CD4-positive, alpha-beta T cell treated with Interleukin-15 for 1 hour (primary cell): ENCODE results near the gene NCOA6.
A peak's percentile ranks its signal among the peaks of the same experiment; 100 is the strongest.
"Not testable (repeated sequence)": the region's sequence is repeated elsewhere in the genome, so short reads cannot be mapped to it uniquely, and the experiment has no call there.

Source experiments
- DNase-seq: peaks from one replicate; pipeline ENCODE4 v3.0.0-alpha.2; 2020

NCOA6 gene

DNA sequence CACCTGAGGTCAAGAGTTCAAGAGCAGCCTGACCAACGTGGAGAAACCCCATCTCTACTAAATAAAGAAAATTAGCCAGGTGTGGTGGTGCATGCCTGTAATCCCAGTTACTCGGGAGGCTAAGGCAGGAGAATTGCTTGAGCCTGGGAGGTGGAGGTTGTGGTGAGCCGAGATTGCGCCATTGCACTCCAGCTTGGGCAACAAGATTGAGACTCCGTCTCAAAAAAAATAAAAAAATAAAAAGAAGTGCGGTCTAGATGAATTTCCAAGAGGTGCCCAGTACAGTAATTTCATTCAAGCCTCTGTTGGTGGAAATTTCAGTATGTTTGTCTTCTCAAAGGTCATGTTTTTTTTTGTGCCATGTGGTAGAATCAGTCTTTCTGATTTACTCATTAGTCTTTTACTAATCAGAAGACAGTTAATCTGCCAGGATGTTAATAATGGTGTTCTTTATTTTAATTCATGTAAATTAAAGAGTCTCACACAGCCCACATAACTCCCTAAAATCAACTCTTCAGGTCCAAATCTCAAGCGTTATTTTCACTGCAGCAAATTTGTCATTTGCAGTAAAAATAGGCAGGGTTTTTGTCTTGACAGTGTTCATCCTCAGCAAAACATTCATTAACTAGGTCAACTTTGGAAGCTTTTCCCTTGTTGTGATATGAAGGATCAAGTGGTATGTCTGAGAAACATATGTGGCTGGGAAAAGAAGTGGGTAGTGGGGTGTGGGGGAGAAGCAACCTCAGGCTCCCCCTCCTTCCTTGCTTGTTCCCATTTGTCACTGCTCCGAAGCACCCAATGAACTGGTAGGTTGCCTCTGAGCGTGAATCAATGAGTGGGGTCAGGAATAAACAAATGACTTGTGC is 108.0 kb downstream of the NCOA6 start:
- no peak for DNase-seq

DNA sequence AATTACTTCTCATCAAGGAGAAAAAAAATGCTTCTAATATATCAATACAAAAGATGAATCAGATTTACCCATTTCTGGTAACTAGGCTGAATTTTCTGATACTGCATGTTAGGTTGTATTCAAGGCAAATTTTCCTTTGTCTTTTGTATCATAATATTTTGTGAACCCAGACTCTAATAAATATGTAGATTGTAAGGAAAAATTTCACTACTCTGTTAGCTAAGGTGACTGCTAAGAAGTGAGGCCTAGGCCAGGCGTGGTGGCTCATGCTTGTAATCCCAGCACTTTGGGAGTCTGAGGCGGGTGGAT is 108.6 kb downstream of the NCOA6 start:
- no peak for DNase-seq

- no peak for DNase-seq
These were observed 110.1 kb downstream of the NCOA6 start for GRCh38 chr20:34715384-34715783.

DNA sequence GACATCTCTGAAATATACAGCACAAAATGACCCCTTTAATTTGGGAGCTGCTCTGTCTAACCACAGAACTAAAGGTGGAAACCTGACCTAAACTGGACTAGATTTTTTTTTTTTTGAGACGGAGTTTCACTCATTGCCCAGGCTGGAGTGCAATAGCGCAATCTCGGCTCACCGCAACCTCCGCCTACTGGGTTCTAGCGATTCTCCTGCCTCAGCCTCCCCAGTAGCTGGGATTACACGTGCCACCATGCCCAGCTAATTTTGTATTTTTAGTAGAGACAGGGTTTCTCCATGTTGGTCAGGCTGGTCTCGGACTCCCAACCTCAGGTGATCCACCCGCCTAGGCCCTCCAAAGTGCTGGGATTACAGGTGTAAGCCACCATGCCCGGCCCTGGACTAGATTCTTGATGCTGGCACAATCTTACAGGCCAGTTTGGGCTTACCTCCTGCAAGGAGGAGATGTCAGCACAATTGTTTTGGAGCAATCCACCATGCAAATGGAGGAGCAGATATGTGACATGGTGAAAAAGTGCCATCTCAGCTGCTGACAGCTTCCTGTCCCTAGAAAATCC is 111.4 kb downstream of the NCOA6 start:
- DNase-seq = not testable (repeated sequence)

- no peak for DNase-seq
These were observed 112.1 kb downstream of the NCOA6 start for GRCh38 chr20:34713194-34713943.

- no peak for DNase-seq
These were observed 112.8 kb downstream of the NCOA6 start for GRCh38 chr20:34712525-34713192.

DNA sequence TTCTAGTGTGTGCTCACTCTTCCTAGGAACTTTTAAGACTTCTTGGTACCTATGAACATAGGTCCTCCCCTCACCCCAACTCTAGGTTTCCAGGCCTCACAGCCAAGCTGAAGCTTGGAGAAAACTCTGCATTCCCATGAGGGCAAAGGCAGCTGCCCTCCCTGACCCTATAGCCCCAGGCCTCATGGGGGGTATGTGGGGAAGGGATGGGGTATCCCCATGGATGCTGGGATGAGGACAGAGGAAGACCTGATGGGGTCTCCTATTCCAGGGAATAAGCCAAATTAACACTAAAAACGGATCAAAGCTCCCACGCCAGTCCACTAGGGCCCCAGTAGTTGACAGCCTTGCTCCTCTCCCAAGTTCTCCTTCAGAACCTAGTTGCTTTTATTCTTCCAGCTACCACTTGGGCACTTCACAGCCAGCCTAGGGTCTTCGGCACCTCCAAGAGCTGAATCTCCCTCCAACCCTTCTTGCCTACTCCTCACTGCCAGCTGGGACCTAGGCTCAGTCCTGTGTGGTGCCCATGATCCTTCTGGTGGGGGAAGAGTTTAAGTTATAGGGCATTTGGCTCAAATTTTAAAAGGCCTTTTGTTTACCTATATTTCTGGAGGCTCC is 113.5 kb downstream of the NCOA6 start:
- no peak for DNase-seq

- peak; percentile 20 for DNase-seq
These were observed 114.4 kb downstream of the NCOA6 start for GRCh38 chr20:34710861-34711574.

DNA sequence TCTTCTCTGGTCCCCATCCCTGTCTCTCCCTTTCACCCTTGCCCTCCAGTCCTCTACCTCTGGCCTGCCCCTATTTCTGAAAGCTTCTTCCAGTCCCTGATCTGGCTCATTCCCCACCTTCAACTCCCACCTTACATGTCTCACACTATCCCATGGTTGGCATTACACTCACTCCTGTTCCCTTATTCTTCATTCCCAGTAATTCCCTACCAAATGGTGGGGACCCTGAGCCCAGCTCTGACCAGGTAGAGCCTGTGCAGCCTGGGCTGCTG is 114.9 kb downstream of the NCOA6 start:
- DNase-seq = no peak

GRCh38 chr20:34709831-34710567 is 115.5 kb downstream of the NCOA6 start:
- DNase-seq = peak; percentile 52

DNA sequence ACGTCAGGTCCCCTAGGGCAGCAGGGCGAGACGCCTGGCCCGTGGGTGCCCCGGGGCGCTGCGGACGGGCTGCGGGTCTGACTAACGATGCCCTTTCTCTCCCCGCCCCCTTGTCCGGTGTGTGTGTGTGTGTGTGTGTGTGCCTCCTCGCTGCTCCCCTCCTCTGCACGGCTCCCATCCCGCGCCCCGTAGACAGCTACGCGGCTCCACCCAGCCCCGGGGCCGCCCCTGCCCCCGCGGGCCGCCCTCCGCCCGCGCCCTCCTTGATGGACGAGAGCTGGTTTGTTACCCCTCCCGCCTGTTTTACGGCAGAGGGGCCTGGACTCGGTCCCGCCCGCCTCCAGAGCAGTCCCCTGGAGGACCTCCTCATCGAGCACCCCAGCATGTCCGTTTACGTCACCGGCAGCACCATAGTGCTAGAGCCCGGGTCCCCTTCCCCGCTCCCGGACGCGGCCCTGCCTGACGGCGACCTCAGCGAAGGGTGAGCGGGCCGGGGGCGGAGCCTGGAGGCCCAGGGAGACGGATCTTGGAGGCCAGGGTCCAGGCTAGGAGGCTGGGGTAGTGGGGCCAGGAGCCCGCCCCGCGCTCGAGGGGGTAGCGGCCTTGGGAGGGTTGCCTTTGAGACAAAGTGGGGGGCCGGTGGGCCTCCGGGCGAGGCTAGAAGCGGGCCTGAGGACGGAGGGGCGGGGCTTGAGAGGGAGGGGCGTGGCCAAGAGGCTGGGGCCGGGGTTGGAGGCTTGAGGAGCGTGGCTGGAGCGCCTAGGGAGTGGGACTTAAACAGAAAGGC is 116.2 kb downstream of the NCOA6 start:
- DNase-seq = peak; percentile 84

- DNase-seq = peak; percentile 58
These were observed 116.8 kb downstream of the NCOA6 start for GRCh38 chr20:34708621-34709043.

DNA sequence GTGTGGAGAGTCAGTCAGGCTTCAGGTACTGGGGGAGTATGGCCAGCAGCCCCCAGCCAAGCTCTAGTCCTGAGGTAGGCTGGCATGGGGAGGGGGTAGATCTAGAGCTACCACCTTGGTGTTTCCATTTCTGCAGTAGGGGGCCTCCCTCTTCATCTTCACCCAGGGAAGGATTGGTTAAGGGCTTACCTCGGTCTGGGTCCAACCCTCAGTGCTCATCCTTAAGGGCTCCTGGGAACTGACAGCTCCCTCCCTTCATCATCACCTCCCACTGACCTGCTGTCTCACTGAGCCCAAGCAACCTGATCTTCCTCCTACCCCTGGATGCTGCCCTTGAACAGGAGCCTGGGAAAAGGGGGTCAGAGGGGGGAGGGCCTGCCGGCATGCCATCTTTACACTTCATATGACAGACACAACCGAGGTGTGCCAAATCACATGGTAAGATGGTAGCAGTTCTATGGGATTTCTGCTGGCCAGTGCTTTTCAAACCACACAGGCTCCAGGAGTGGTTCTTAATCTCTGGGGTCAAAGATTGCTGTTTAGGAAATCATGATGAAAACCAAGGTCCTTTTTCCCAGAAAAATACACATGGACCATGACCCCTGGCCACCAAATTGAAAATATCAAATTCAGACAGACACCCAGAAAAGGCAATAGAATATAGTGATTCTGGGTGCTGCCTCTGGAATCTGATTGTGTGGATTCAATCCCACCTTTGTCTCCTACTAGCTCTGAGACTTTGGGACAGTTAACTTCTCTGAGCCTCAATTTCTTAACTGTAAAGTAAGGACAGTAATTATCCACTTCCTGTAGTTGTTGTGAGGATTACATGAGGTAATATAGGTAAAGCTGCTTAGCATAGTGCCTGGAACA is 118.3 kb downstream of the NCOA6 start:
- DNase-seq = no peak

GRCh38 chr20:34706302-34706875 is 119.1 kb downstream of the NCOA6 start:
- no peak for DNase-seq

- DNase-seq = peak; percentile 26
These were observed 119.8 kb downstream of the NCOA6 start for GRCh38 chr20:34705397-34706301.

DNA sequence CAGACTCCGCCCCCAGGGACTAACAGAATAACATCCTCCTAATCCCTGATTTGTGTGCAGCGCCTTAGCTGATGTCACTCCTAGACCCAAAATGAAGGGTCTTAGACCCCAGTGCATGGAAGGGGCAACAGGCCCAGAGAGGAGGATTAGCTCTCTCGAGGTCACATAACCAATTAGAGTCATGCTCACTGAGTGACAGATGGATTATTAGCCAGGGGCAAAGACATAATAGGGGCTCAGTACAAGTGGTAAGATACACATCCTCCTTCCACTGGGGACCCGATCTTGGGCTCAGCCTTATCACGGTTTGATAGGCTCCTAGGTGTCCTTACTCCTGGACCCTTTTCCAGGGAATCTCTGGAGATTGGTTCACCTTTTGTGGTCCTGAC is 120.4 kb downstream of the NCOA6 start:
- DNase-seq = no peak

GRCh38 chr20:34704177-34705007 is 121.1 kb downstream of the NCOA6 start, which contains the start of gene TP53INP2:
Gene TP53INP2, plus strand, starts transcription at chr20:34704344. Its CDS starts 4,396 bp downstream, at chr20:34708740.
- DNase-seq = peak; percentile 94
